Astrocyte (in vitro differentiated cells and primary cell): ENCODE measurements around the gene SPX.

Experiments
- CTCF ChIP-seq: IDR thresholded peaks from 2 replicates; pipeline ENCODE4 v1.5.1; 2011; ENCODE audit warnings: low read depth, mild to moderate bottlenecking, inconsistent platforms, low read length, moderate library complexity; ENCODE audit not compliant: insufficient read depth
- EZH2 ChIP-seq: IDR thresholded peaks from 2 replicates; pipeline ENCODE4 v1.6.1; 2012; ENCODE audit warnings: mild to moderate bottlenecking, low read length, inconsistent platforms; ENCODE audit not compliant: insufficient read depth

GRCh38 chr12:21518451-21518850, 7.6 kb upstream of the SPX start:
- TF ChIP-seq EZH2 (no peak), CTCF (no peak)
